ENCODE measurements around the gene GOLGA1.

DNA sequence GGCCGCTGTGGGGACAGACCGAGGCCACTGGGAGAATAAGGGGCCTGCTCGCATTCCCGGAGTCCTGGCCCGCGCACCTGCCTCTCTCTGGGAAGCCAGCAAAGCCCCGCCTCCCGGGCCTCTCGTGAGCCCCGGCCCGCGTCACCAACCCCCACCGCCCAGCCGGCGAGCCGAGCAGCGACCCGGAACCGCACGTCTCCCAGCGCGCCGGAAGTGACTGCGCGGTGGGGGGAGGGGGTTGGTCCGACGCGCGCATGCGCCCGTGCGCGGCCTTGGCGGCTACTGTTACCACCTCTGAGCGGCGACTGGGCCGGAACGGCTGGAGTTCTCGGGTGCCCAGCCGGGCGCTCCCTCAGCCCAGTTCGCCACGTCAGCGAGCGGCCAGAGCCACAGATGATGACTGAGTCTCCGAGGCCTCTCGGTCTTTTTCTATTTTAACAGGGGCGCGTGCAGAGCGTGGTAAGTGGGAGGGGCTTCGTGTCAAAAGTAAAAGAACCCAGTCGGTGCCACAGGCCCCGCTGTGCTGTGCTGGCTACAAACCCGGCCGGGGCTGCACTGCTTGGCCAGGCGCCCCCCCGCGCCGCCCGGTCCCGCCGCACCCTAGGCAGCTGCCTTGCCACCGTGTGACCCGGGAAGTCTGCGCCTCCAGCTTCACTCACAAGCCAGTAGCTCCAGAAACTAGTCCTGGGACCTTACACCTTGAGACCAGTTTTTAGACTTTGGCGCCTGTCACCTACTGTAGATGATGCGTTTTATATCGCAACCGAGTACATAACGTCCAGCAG lies at the start of gene GOLGA1:
- TF ChIP-seq GATA2 (IDR thresholded peaks at IDR 0.05; ENCODE audit: low read depth, low read length), result no peak
- TF ChIP-seq GATA3 (IDR thresholded peaks at IDR 0.05; ENCODE audit: low read depth, low read length), result no peak
